ENCODE data around the gene ASTN2. TPM values are rescaled to one million over a fixed set of nuclear protein-coding genes. Genes with fewer than 3 reads are reported as not detected.

Gene ASTN2
- total and polyA plus RNA-seq, 4 donors: 0.57 to 2.9 (median 1.4) TPM

DNA sequence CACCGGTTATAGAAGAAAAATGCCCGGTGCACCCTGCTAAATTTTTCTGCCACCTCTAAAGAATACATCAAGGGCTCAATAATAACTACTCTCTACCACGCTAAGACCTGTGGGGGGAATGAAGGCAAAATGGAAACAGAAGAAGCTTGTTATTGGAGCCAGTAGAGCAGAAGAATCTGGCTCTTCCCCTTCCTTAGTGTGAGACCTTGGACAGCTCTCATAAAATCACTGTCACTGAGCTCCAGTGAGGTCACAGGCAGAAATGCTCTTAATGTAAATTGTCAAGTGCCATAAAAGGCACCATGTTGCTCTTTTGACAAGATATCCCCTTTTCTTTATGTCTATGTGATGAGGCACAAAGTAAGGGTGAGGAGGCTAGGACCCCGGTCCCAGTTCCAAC, 74.4 kb downstream of the ASTN2 start:
- TF ChIP-seq CTCF (IDR thresholded peaks at IDR 0.05; ENCODE audit: low read depth, low read length, missing input control) (no peak), HNF4A (conservative IDR thresholded peaks at IDR 0.05) (no peak), NR2F2 (IDR thresholded peaks at IDR 0.05) (no peak), EGR1 (IDR thresholded peaks at IDR 0.05; ENCODE audit: low read depth in 2 of 2) (no peak), RAD21 (IDR thresholded peaks at IDR 0.05) (no peak), HNF4G (IDR thresholded peaks at IDR 0.05) (no peak)
- 86% methylated on average over 4 of the region's 4 CpGs for WGBS
- no peak overlapping the region for H3K9ac ChIP-seq (ENCODE audit: low read depth in 1 of 2, low read length in 2 of 2)

DNA sequence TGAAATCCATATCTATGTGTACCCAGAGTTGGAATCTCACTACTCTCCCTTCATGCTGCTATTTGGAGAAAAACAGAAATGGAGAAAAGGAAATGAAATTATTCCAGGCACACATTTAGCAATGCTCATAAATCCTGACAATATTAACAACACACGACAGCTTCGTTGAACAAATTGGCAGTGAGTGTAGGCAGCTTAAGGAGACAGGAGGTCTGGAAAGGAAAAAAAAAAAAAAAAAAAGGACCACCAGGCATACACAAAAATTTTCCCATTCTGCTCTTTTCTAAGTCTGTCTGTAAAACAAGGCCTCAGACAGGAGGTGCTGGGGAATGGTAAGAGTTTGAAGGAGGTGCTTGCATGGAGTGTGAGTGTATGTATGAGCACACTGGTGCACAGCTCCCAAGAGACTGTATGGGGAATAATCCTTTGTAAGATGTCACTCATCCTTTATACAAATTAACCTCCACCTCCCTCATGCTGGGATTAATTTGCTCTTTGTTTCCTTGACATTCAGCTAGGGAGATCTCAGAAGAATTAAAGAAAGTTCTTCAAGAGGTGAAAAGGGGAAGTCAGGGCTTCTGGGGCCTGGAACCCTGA, 78.9 kb downstream of the ASTN2 start:
- WGBS: 74% methylated on average over 2 of the region's 2 CpGs
- H3K9ac ChIP-seq (ENCODE audit: low read depth in 1 of 2, low read length in 2 of 2): no peak overlapping the region
- TF ChIP-seq, protein P1, sequence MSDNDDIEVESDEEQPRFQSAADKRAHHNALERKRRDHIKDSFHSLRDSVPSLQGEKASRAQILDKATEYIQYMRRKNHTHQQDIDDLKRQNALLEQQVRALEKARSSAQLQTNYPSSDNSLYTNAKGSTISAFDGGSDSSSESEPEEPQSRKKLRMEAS (IDR thresholded peaks at IDR 0.05): no peak
- TF ChIP-seq ATF3 (IDR thresholded peaks at IDR 0.05) (no peak), JUND (IDR thresholded peaks at IDR 0.05) (no peak)

More for the DNA sequence above, 74.4 kb downstream of the ASTN2 start:
- Histone ChIP-seq H3K27me3 (ENCODE audit: control insufficient read depth in 4 of 4, insufficient read depth in 4 of 4, low read length in 3 of 4) (peaks cover 0 to 4% (median 0%) of the 10 kb centered on the region in 4 donors), H3K36me3 (ENCODE audit: control insufficient read depth in 4 of 4, insufficient read depth in 3 of 4, low read depth in 1 of 4, low read length in 3 of 4) (no peaks in the 10 kb centered on the region), H3K4me3 (ENCODE audit: low read depth in 1 of 3, low read length in 3 of 3) (no peak overlapping the region), H3K27ac (ENCODE audit: low read depth in 1 of 2, low read length in 2 of 2) (no peak overlapping the region), H3K9me3 (ENCODE audit: control insufficient read depth in 4 of 4, low read length in 3 of 4) (no peaks in the 10 kb centered on the region), H3K4me1 (ENCODE audit: control insufficient read depth in 4 of 4, insufficient read depth in 4 of 4, low read length in 3 of 4) (no peaks in the 10 kb centered on the region)
- no peak for DNase-seq (ENCODE audit: low spot score)

DNA sequence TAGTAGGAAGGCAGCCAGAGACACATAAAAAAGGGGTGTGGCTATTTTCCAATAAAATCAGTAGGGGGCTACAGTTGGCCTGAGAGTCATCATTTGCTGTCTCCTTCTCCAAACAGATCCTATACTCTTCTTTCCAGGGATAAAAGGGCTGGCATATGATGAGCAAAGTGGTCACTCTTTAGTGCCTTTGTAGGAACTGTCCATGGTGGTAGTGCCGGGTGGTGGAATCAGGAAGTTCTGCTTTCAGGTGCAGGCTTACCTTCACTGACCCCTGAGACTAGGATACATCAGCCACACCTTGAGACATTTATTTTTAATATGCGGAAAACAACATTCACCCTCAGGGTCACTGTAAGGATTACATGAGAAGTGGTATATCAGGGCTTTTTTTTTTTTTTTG, 80.8 kb downstream of the ASTN2 start:
- no peak for TF ChIP-seq GABPA (IDR thresholded peaks at IDR 0.05 in 1 of 2, conservative IDR thresholded peaks at IDR 0.05 in 1 of 2)
- peak; percentile 30 for TF ChIP-seq REST (IDR thresholded peaks at IDR 0.05)
- Histone ChIP-seq H3K4me1 (ENCODE audit: control insufficient read depth in 4 of 4, insufficient read depth in 4 of 4, low read length in 3 of 4) (no peaks in the 10 kb centered on the region), H3K4me3 (ENCODE audit: low read depth in 1 of 3, low read length in 3 of 3) (no peak overlapping the region), H3K36me3 (ENCODE audit: control insufficient read depth in 4 of 4, insufficient read depth in 3 of 4, low read depth in 1 of 4, low read length in 3 of 4) (no peaks in the 10 kb centered on the region), H3K9me3 (ENCODE audit: control insufficient read depth in 4 of 4, low read length in 3 of 4) (no peaks in the 10 kb centered on the region), H3K27me3 (ENCODE audit: control insufficient read depth in 4 of 4, insufficient read depth in 4 of 4, low read length in 3 of 4) (no peaks in the 10 kb centered on the region), H3K9ac (ENCODE audit: low read depth in 1 of 2, low read length in 2 of 2) (no peak overlapping the region), H3K27ac (ENCODE audit: low read depth in 1 of 2, low read length in 2 of 2) (no peak overlapping the region)
- WGBS: 73% methylated on average over 2 of the region's 2 CpGs
- DNase-seq (ENCODE audit: low spot score): no peak

More for the DNA sequence above, 78.9 kb downstream of the ASTN2 start:
- Histone ChIP-seq H3K9me3 (ENCODE audit: control insufficient read depth in 4 of 4, low read length in 3 of 4) (no peaks in the 10 kb centered on the region), H3K27me3 (ENCODE audit: control insufficient read depth in 4 of 4, insufficient read depth in 4 of 4, low read length in 3 of 4) (no peaks in the 10 kb centered on the region), H3K27ac (ENCODE audit: low read depth in 1 of 2, low read length in 2 of 2) (no peak overlapping the region), H3K4me1 (ENCODE audit: control insufficient read depth in 4 of 4, insufficient read depth in 4 of 4, low read length in 3 of 4) (no peaks in the 10 kb centered on the region), H3K36me3 (ENCODE audit: control insufficient read depth in 4 of 4, insufficient read depth in 3 of 4, low read depth in 1 of 4, low read length in 3 of 4) (no peaks in the 10 kb centered on the region), H3K4me3 (ENCODE audit: low read depth in 1 of 3, low read length in 3 of 3) (no peak overlapping the region)
- DNase-seq (ENCODE audit: low spot score): no peak

Data from liver (tissue), 9 donors.